ACHN (cell line): ENCODE data around the gene AP1M1.
"Not testable (repeated sequence)": the region's sequence is repeated elsewhere in the genome, so short reads cannot be mapped to it uniquely, and the experiment has no call there.

ENCODE experiments used
- DNase-seq: peaks from one replicate; pipeline ENCODE4 v3.0.0-alpha.2; 2015
- in situ Hi-C: cut with HindIII; loops from 2 replicates; pipeline ENCODE4 v1.10.0; 2017; ENCODE audit warnings: low sequenced_read_pairs, low pct_ligation_motif_present, low pct_unique_long_range_greater_than_20kb

The AP1M1 gene

DNA sequence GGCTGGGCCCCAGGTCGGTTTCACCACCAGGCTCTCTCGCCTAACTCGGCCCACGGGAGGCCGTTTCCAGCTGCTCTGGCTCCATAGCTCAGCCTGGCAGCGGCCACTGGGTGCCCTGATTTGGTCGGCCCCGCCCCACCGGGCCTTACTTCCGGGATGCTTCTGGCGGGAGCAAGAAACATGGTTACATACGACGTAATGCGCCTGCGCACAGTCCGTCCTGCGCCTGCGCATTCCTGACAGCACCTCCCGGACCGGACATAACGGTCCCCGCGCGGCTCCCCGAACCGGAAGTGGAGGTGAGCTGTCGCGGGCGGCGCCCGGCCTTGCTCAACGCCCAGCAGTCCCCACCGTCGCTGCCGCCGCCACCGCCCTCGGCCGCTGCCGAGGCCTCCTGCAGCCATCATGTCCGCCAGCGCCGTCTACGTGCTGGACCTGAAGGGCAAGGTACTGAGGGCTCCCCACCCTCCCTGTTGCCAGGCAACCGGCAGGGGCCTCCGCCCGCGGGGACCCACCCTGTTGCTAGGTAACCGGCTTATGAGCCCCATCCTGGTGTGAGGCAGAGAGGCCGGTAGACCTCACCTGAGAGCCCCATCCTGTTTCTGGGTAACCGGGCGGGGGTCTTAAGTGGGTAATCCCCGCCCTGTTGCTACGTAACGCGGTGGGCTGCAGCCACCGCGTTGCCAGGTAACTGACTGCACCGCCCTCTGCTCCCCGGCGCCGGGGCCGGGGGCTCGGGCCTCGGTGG, at the start of gene AP1M1:
TSS of gene AP1M1 (plus strand) at position 290 of the 748 bp plus-strand sequence. CDS start at position 406, 116 bp downstream.
- DNase-seq = peak; percentile 96
- in situ Hi-C loops = no loop called here

DNA sequence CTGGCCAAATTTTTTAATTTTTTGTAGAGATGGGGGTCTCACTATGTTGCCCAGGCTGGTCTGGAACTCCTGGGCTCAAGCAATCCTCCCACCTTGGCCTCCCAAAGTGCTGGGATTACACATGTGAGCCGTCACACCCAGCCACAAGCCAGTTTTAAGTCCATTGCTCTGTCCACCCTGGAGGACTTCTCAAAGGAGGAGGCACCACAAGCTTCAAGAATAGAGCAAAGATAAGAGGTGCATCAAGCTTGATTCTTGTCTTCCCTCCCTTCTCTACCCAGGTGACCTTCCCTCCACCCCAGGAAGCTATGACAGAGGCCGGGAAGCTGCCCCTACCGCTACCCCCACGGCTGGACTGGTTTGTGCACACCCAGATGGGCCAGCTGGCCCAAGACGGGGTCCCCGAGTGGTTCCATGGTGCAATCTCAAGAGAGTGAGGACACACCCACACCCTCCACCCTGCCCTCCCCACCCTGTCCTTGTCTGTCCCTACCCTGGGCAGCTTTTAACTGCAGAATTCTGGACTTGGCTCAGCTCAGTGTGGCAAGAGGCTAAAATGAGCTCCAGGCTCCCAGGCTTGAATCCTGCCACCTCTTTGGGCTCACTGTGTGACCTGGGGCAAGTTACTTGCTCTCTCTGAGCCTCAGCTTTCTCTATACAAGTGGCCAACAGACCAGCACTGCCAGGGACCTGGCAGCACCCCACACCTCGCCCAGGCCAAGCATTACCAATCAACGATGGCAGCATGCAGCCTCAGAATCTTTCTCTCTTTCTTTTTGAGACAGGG, 49.1 kb upstream of the AP1M1 start:
- in situ Hi-C loops = no loop called here
- no peak for DNase-seq

DNA sequence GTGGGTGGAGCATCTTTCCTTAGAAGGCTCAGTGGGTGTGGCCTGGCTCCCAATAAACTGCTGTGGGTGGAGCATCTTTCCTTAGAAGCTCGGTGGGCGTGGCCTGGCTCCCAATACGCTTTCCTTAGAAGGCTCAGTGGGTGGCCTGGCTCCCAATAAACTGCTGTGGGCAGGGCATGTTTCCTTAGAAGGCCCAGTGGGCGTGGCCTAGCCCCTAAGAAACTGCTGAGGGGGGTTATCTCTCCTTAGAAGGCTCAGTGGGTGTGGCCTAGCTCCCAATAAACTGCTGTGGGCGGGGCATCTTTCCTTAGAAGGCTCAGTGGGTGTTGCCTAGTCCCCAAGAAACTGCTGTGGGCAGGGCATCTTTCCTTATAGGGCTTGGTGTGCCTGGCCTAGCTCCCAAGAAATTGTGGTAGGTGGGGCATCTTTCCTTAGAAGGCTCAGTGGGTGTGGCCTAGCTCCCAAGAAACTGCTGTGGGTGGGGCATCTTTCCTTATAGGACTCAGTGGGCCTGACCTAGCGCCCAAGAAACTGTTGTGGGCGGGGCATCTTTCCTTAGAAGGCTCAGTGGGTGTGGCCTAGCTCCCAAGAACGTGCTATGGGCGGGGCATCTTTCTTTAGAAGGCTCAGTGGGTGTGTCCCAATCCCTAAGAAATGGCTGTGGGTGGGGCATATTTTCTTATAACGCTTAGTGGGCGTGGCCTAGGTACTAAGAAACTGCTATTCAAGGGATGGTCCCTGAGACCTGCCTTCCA, 44.0 kb upstream of the AP1M1 start:
- DNase-seq = no peak
- in situ Hi-C loops = no loop called here

DNA sequence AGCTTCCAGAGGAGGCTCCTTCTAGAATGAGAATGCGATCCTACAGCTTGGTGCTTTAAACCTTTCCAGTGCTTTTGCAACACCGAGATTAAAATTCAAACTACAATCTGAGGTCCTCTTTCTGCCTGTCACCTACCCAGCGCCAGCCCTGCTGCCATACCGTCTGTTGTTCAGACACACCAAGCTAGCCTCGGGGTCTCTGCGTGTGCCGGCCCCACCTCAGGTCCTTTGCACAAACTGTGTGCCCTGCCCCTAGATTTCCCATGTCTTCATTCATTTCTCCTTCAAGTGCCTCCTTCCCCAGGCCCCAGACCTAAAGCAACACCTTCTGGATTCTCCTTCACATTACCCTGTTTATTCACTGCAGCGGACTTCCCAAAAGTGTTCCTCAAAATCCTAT, 43.2 kb upstream of the AP1M1 start:
- DNase-seq = no peak
- in situ Hi-C loops = no loop called here

DNA sequence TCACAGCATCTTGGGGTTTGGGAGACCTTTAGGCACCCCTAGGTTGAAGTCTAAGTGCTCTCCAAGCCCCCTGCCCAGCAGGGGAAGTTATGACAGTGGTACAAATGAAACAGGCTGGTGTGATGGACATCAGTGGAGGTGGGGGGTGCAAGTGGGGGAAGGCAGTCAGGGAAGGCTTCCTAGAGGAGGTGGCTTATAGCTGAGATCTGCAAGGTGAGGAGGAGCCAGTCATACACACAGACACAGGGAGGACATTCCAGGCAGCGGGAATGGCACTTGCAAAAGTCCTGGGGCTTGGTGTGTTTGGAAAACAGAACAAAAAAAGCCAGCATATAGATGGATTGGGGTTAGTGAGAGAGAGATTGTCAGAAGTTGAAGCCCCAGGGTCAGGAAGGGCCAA, 42.6 kb upstream of the AP1M1 start:
- in situ Hi-C loops = no loop called here
- no peak for DNase-seq

DNA sequence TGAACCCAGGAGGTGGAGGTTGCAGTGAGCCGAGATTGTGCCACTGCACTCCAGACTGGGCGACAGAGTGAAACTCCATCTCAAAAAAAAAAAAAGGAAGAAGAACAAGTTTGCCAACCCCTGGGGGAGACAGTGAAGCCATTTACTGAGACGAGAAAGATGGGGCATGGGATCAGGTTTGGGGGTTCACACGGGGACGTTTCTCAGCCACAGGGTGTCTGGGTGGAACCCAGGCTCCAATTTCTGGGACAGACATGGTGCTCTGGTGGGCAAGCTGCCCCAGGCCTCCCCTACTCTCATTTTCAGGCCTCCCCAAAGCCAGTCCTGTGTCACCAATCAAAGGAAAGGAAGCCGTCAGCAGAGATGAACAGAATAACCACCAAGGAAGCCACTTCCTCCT, 40.8 kb upstream of the AP1M1 start:
- in situ Hi-C loops = no loop called here
- DNase-seq = no peak

DNA sequence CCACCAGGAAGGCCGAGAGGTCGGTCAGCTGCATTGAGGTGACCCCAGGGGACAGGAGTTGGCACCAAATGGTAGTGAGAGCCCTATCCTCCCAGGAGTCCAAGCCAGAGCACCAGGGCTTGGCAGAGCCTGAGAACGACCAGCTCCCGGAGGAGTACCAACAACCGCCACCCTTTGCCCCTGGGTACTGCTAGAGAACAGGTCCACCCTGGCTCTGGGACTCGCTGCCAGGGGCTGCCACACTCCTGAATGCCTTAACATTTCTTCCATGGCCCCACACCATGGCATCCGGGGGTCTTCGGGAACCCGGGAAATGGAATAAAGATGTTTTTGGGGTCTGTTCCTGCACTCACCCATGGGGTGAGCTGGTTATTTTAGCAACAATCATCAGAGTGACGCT, 40.1 kb upstream of the AP1M1 start:
- DNase-seq = no peak
- in situ Hi-C loops = no loop called here

DNA sequence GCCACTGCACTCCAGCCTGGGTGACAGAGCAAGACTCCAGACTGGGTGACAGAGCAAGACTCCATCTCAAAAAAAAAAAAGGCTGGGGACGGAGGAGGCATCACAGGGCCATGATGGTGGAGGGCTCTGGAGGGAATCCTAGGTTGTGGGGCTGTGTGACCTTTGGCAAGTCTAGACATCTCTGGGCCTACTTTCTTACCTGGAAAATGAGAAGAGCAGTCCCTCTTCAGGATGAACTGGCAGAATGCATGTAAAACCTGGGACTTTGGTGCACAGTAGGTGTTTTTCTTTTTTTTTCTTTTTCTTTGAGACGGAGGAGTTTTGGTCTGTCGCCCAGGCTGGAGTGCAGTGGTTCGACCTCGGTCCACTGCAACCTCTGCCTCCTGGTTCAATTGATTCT, 38.1 kb upstream of the AP1M1 start:
- in situ Hi-C loops = no loop called here
- DNase-seq = no peak

DNA sequence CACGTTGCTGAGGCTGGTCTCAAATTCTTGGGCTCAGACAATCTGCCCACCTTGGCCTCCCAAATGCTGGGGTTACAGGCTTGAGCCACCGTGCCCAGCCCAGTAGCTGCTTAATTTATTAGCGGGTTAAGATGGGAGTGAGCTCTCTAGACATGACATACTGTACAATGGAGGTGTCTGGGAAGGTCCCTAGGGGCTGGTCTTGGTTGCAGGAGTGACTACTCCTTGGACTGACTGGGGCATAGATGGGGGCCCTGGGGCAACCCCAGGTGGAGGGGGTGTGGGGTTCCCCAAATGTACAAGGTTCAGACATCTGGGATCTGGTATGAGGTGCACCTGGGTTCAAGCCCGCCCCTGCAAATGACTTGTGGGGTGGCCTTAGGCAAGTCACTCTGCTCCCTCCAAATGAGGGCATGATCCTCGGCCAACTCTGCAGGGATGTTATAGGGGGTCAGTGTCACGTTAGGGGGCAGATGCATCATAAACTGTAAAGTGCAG, 37.2 kb upstream of the AP1M1 start:
- DNase-seq = no peak
- in situ Hi-C loops = no loop called here

DNA sequence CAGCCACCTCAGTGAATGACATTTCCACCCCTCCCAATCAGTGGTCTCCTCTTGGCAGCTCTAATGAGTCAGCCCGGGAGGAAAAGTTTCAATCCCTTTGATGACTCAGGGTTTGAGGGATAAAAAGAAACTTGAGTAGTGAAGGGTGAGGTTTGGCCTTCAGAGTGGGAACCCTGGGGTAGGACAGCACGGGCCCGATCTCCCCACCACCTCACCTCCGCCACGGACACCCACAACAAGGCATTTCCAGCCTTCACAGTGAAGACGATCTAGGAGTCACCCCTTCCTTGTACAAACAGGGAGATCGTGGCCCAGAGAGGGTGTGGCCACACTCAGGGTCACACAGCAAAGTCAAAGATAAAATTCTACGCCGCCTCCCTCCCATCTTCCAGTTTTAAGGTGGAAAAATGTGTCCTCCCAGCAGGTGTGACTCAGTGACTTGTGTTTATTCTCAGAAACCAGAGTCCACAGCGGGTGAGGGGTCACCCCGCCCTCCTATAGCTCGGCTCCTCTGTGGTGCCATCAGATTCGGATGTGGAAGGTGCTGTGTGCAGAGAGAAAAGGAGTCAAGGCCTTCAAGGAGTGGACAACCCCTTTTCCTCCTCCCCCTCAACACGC, 36.7 kb upstream of the AP1M1 start:
- in situ Hi-C loops = no loop called here
- peak; percentile 65 for DNase-seq

DNA sequence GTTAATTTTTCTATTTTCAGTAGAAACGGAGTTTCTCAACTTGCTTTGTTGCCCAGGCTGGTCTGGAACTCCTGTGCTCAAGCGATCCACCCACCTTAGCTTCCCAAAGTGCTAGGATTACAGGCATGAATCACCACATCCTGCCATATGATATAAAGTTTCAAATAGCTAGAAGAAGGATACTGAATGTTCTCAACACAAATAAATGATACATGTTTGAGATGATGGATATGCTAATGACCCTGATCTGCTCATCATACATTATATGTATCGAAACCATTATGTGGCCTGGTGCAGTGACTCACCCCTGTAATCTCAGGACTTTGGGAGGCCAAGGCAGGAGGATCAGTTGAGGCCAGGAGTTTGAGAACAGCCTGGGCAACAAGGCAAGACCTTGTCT, 35.9 kb upstream of the AP1M1 start:
- peak; percentile 9 for DNase-seq
- in situ Hi-C loops = no loop called here

DNA sequence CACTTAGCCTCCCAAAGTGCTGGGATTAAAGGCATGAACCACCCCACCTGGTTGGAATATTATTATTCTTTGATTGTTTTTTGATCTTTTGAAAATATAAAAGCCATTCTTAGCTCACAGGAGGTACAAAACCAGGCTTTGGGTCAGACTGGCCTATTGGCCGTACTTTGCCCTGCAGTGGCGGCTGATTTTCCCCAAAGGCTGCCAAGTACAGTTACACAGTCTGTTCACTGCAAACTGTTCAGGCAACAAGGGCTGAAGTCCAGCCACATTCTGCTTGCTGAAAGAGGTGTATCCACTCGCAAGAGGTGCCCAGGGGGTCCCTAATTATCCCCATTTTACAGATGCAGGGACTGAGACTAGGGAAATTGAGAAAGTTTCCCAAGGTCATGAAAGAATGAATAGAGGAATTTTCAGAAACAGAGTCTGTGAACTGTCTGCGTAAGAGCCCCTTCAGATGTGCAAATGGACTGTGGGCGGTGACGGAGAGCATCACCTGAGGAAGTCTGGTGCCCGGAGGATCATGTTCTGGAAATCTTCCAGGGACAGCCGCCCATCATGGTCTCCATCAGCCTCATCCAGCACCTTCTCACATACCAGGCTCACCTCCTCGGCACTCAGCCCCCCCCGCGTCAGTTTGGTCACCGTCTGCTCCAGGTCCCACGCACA, 33.4 kb upstream of the AP1M1 start:
- no peak for DNase-seq
- in situ Hi-C loops = no loop called here

DNA sequence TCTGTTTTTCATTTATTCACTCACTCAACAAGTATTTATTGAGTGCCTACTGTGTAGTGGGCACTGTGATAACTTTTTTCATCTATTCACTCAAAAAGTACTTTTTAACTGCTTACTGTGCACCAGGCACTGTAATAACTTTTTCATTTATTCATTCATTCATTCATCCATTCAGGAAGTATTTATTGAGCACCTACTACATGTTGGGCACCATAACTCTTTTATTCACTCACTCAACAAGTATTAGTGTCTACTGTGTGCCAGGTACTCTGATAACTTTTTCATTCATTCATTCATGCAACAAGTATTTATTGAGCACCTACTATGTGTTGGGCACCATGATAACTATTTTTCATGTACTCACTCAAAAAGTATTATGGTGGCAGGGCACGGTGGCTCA, 31.3 kb upstream of the AP1M1 start:
- no peak for DNase-seq
- in situ Hi-C loops = no loop called here

DNA sequence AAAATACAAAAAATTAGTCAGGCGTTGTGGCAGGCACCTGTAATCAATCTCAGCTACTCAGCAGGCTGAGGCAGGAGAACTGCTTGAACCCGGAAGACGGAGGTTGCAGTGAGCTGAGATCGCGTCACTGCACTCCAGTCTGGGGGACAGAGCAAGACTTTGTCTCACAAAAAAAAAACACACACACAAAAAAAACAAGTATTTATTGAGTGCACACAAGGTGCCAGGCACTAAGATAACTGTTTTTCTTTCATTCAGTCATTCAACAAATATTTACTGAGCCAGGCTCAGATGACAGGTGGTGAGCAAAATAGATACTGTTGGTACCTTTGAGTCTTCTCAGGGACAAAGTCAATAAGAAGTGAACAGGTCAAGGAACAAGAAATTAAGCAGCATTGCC, 30.7 kb upstream of the AP1M1 start:
- in situ Hi-C loops = no loop called here
- DNase-seq = no peak

DNA sequence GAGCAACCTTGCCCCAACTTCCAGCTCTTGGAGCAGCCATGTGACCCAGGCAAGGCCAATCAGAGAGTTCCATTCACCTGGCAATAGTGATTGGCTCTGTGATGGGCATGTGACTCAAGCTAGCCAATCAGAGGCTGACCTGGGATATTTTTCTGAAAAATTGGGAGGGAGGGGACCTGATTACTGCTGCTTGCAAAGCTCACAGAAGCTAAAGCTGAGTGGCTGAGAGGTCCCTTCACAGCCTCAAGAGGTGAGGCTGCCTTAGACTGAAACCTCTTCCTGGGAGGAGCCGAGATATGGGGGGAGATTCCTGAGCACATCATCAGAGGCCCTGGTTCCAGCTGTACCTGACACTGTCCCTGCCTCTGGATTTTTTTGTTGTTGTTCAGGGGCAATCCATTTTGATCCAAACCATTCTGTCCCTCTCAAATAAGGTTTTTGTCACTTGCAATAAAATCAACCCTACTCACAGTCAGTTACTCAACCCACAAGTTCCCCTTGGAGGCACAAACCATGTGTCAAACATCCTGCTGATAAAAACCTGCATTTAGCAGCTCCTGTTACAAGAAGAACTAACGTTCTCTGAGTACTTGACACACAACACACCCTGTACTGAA, 29.1 kb upstream of the AP1M1 start:
- in situ Hi-C loops = no loop called here
- no peak for DNase-seq

DNA sequence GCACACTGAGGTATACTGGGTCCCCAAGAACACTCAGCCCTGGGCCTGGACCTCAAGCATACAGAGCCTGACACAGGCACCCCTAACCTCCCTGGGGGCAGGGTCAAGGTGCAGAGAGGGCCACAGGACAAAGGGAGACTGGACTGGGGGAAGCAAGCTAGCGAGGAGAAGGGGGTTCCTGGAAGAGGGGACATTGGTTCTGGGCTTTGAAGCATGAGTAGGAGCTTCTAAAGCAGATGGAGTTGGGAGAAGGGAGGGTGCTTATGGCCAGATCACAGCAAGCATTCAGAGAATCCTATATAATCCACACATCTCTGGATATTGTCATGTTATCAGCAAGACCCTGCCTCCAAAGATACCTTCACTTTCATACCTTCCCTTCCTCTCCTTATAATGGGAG, 27.6 kb upstream of the AP1M1 start:
- no peak for DNase-seq
- in situ Hi-C loops = no loop called here

DNA sequence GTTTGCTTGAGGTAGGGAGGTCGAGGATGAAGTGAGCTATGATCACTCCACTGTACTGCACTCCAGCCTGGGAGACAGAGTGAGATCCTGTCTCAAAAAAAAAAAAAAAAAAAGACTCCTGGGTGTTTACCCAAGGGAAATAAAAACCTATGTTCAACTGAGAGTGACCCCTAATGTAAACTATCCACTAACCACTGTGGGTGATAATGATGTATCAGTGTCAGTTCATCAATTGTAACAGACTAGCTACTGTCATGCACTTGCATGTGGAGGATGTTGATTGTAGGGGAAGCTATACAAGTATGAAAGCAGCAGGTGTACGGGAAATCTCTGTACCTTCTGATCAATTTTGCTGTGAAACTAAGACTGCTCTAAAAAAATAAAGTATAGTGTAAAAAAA, 21.8 kb upstream of the AP1M1 start:
- in situ Hi-C loops = no loop called here
- DNase-seq = no peak

DNA sequence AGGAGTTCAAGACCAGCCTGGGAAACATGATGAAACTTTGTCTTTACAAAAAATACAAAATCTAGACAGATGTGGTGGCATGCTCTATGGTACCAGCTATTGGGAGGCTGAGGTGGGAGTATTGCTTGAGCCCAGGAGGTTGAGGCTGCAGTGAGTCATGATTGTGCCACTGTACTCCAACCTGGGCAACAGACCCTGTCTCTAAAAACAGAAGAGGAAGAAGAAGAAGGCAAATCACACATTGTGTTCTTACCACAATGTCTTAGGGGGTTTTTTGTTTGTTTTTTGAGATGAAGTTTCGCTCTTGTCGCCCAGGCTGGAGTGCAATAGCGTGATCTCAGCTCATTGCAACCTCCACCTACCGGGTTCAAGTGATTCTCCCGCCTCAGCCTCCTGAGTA, 18.8 kb upstream of the AP1M1 start:
- in situ Hi-C loops = not testable (repeated sequence)

More for the DNA sequence above, 18.8 kb upstream of the AP1M1 start:
- DNase-seq = not testable (repeated sequence)
